OCI-LY1 (cell line): Measurements from ENCODE around the gene MOK.

Source experiments
- H2AFZ ChIP-seq: fragments of 200-600 bp; sonication (generic), shearing (Covaris generic); 2 replicates; pipeline ENCODE4 v1.6.0; 2014; ENCODE audit warnings: antibody characterized with exemption, mild to moderate bottlenecking, low read length
- H3F3A ChIP-seq: fragments of 200-600 bp; sonication (generic), shearing (Covaris generic); 2 replicates; pipeline ENCODE4 v1.6.0; 2014; ENCODE audit warnings: mild to moderate bottlenecking, antibody characterized with exemption, low read length, moderate library complexity; ENCODE audit not compliant: insufficient read depth
- H3K27ac ChIP-seq: fragments of 200-600 bp; sonication (generic); 2 replicates; pipeline ENCODE4 v1.5.1; 2014; ENCODE audit warnings: low read length, mixed run types, mild to moderate bottlenecking, low read depth; ENCODE audit not compliant: poor library complexity, severe bottlenecking
- H3K27me3 ChIP-seq: fragments of 200-600 bp; sonication (generic); 2 replicates; pipeline ENCODE4 v1.6.0; 2014; ENCODE audit warnings: antibody characterized with exemption, mild to moderate bottlenecking, low read length, moderate library complexity; ENCODE audit not compliant: insufficient read depth
- H3K36me3 ChIP-seq: fragments of 200-600 bp; sonication (generic); 2 replicates; pipeline ENCODE4 v1.6.1; 2014; ENCODE audit warnings: mild to moderate bottlenecking, antibody characterized with exemption, low read length, moderate library complexity, mixed read lengths; ENCODE audit not compliant: insufficient read depth
- H3K4me1 ChIP-seq: fragments of 200-600 bp; sonication (generic); 2 replicates; pipeline ENCODE4 v1.5.1; 2014; ENCODE audit warnings: mild to moderate bottlenecking, low read length, moderate library complexity; ENCODE audit not compliant: insufficient read depth, severe bottlenecking
- H3K4me2 ChIP-seq: fragments of 200-600 bp; sonication (generic), shearing (Covaris generic); 2 replicates; pipeline ENCODE4 v1.6.1; 2014; ENCODE audit warnings: low read length
- H3K4me3 ChIP-seq: fragments of 200-600 bp; sonication (generic); 2 replicates; pipeline ENCODE4 v1.5.1; 2014; ENCODE audit warnings: low read length, low read depth, mild to moderate bottlenecking, mixed read lengths; ENCODE audit not compliant: poor library complexity, severe bottlenecking
- H3K79me2 ChIP-seq: fragments of 200-600 bp; shearing (Covaris generic); 2 replicates; pipeline ENCODE4 v1.6.1; 2016; ENCODE audit warnings: mixed run types, low read length, mixed read lengths; ENCODE audit not compliant: insufficient read depth
- H3K9ac ChIP-seq: fragments of 200-600 bp; sonication (generic), shearing (Covaris generic); 2 replicates; pipeline ENCODE4 v1.6.1; 2014; ENCODE audit warnings: mild to moderate bottlenecking, low read length, mixed read lengths
- H3K9me2 ChIP-seq: fragments of 200-600 bp; sonication (generic), shearing (Covaris generic); 2 replicates; pipeline ENCODE4 v1.6.1; 2014; ENCODE audit warnings: low read depth, mild to moderate bottlenecking, low read length, mixed read lengths
- H3K9me3 ChIP-seq: fragments of 200-600 bp; shearing (Covaris generic); 2 replicates; pipeline ENCODE4 v1.6.1; 2014; ENCODE audit warnings: low read length, mixed read lengths
- H4K20me1 ChIP-seq: fragments of 200-600 bp; sonication (generic), shearing (Covaris generic); 2 replicates; pipeline ENCODE4 v1.6.0; 2016; ENCODE audit warnings: mild to moderate bottlenecking, low read length; ENCODE audit not compliant: insufficient read depth
- CTCF ChIP-seq: fragments of 200-600 bp; sonication (generic), shearing (Covaris generic); IDR thresholded peaks from 2 replicates; pipeline ENCODE4 v1.5.1; 2017; ENCODE audit warnings: mild to moderate bottlenecking, antibody characterized with exemption, low read length, moderate library complexity, mixed read lengths
- EZH2 ChIP-seq: fragments of 200-600 bp; sonication (generic), shearing (Covaris generic); IDR thresholded peaks from 2 replicates; pipeline ENCODE4 v1.8.0; 2017; ENCODE audit warnings: borderline replicate concordance, mixed run types, mild to moderate bottlenecking, antibody characterized with exemption, low read length, moderate library complexity, mixed read lengths

MOK gene

GRCh38 chr14:102351023-102351422 lies 46.1 kb upstream of the MOK start:
- Histone ChIP-seq H3K4me3 (no peak overlapping the region), H3F3A (no peaks in the 10 kb centered on the region), H3K9me3 (no peaks in the 10 kb centered on the region), H3K36me3 (peaks cover 40% of the 10 kb centered on the region), H4K20me1 (no peaks in the 10 kb centered on the region), H3K27ac (no peak overlapping the region), H3K4me1 (no peaks in the 10 kb centered on the region), H2AFZ (no peak overlapping the region), H3K9me2 (no peaks in the 10 kb centered on the region), H3K79me2 (no peaks in the 10 kb centered on the region), H3K4me2 (no peak overlapping the region), H3K9ac (no peak overlapping the region), H3K27me3 (no peaks in the 10 kb centered on the region)
- no peak for TF ChIP-seq EZH2
- TF ChIP-seq CTCF, result no peak

- Histone ChIP-seq H3F3A (no peaks in the 10 kb centered on the region), H3K36me3 (peaks cover 26% of the 10 kb centered on the region)
Observed at GRCh38 chr14:102348376-102348775, 43.4 kb upstream of the MOK start.

GRCh38 chr14:102346645-102347044 lies 41.7 kb upstream of the MOK start:
- H4K20me1 ChIP-seq, result no peaks in the 10 kb centered on the region
- H3K9me3 ChIP-seq, result no peaks in the 10 kb centered on the region
- TF ChIP-seq EZH2 (no peak), CTCF (no peak)
- no peak overlapping the region for H2AFZ ChIP-seq
- H3K27ac ChIP-seq, result no peak overlapping the region
- H3K9me2 ChIP-seq, result no peaks in the 10 kb centered on the region
- H3F3A ChIP-seq, result no peaks in the 10 kb centered on the region
- no peaks in the 10 kb centered on the region for H3K79me2 ChIP-seq
- no peak overlapping the region for H3K9ac ChIP-seq
- H3K4me3 ChIP-seq, result no peak overlapping the region
- no peaks in the 10 kb centered on the region for H3K4me1 ChIP-seq
- H3K27me3 ChIP-seq, result no peaks in the 10 kb centered on the region
- H3K4me2 ChIP-seq, result no peak overlapping the region
- H3K36me3 ChIP-seq, result peaks cover 22% of the 10 kb centered on the region

More at GRCh38 chr14:102348376-102348775, 43.4 kb upstream of the MOK start:
- Histone ChIP-seq H3K79me2 (no peaks in the 10 kb centered on the region), H3K4me3 (no peak overlapping the region), H4K20me1 (no peaks in the 10 kb centered on the region), H3K4me1 (no peaks in the 10 kb centered on the region), H3K9me3 (no peaks in the 10 kb centered on the region), H3K27ac (no peak overlapping the region), H2AFZ (no peak overlapping the region), H3K9ac (no peak overlapping the region), H3K27me3 (no peaks in the 10 kb centered on the region), H3K4me2 (no peak overlapping the region), H3K9me2 (no peaks in the 10 kb centered on the region)
- TF ChIP-seq CTCF (no peak), EZH2 (no peak)
